ENCODE data around the gene LRRC9. TPM values are rescaled to one million over a fixed set of nuclear protein-coding genes. Genes with fewer than 3 reads are reported as not detected.
"Not testable (repeated sequence)": the region's sequence is repeated elsewhere in the genome, so short reads cannot be mapped to it uniquely, and the experiment has no call there.

LRRC9 gene
- total RNA-seq, 4 donors from 2014 or later = not detected

- no peak for TF ChIP-seq POLR2A (IDR thresholded peaks at IDR 0.05)
- no peak for TF ChIP-seq CTCF (IDR thresholded peaks at IDR 0.05)
- no peak for TF ChIP-seq EP300 (IDR thresholded peaks at IDR 0.05)
- DNase-seq (ENCODE audit: low spot score in 2 of 2) = no peak
- peaks cover 0 to 3% (median 0%) of the 10 kb centered on the region in 4 donors for H3K9me3 ChIP-seq
- no peak overlapping the region for H3K27ac ChIP-seq
- no peaks in the 10 kb centered on the region for H3K4me1 ChIP-seq
- no peaks in the 10 kb centered on the region for H3K27me3 ChIP-seq
- H3K4me3 ChIP-seq = no peak overlapping the region
- H3K36me3 ChIP-seq = no peaks in the 10 kb centered on the region
- 67 to 70% methylated on average over 2 of the region's 2 CpGs for WGBS, 2 donors
Measured at GRCh38 chr14:59925797-59926196, 5.9 kb downstream of the LRRC9 start.

- 85 to 91% methylated on average over 1 of the region's 1 CpG for WGBS, 2 donors
- Histone ChIP-seq H3K4me3 (no peak overlapping the region), H3K36me3 (no peaks in the 10 kb centered on the region), H3K27ac (no peak overlapping the region), H3K27me3 (no peaks in the 10 kb centered on the region), H3K9me3 (peaks cover 0 to 3% (median 0%) of the 10 kb centered on the region in 4 donors), H3K4me1 (no peaks in the 10 kb centered on the region)
- DNase-seq (ENCODE audit: low spot score in 2 of 2) = no peak
- no peak for TF ChIP-seq EP300 (IDR thresholded peaks at IDR 0.05)
- TF ChIP-seq CTCF (IDR thresholded peaks at IDR 0.05) = no peak
- TF ChIP-seq POLR2A (IDR thresholded peaks at IDR 0.05) = no peak
Measured at GRCh38 chr14:59926534-59926933, 6.6 kb downstream of the LRRC9 start.

GRCh38 chr14:59931237-59931636 is 11.3 kb downstream of the LRRC9 start:
- Histone ChIP-seq H3K36me3 (no peaks in the 10 kb centered on the region), H3K4me1 (no peaks in the 10 kb centered on the region), H3K27me3 (no peaks in the 10 kb centered on the region), H3K9me3 (peaks cover 0 to 3% (median 0%) of the 10 kb centered on the region in 4 donors), H3K27ac (no peak overlapping the region), H3K4me3 (no peak overlapping the region)
- no peak for DNase-seq (ENCODE audit: low spot score in 2 of 2)
- WGBS, 2 donors = 58 to 62% methylated on average over 1 of the region's 1 CpG
- no peak for TF ChIP-seq CTCF (IDR thresholded peaks at IDR 0.05)
- no peak for TF ChIP-seq EP300 (IDR thresholded peaks at IDR 0.05)
- TF ChIP-seq POLR2A (IDR thresholded peaks at IDR 0.05) = no peak

GRCh38 chr14:59936145-59936544 is 16.2 kb downstream of the LRRC9 start:
- TF ChIP-seq CTCF (IDR thresholded peaks at IDR 0.05) = no peak
- no peak for TF ChIP-seq POLR2A (IDR thresholded peaks at IDR 0.05)
- no peak for TF ChIP-seq EP300 (IDR thresholded peaks at IDR 0.05)
- Histone ChIP-seq H3K27me3 (no peaks in the 10 kb centered on the region), H3K9me3 (no peaks in the 10 kb centered on the region), H3K4me3 (no peak overlapping the region), H3K27ac (no peak overlapping the region), H3K36me3 (no peaks in the 10 kb centered on the region), H3K4me1 (no peaks in the 10 kb centered on the region)
- DNase-seq (ENCODE audit: low spot score in 2 of 2) = no peak
- WGBS, 2 donors = 75 to 79% methylated on average over 1 of the region's 1 CpG

- Histone ChIP-seq H3K4me1 (no peaks in the 10 kb centered on the region), H3K36me3 (no peaks in the 10 kb centered on the region), H3K9me3 (no peaks in the 10 kb centered on the region), H3K4me3 (no peak overlapping the region), H3K27ac (no peak overlapping the region), H3K27me3 (no peaks in the 10 kb centered on the region)
- TF ChIP-seq POLR2A (IDR thresholded peaks at IDR 0.05) = no peak
- TF ChIP-seq EP300 (IDR thresholded peaks at IDR 0.05) = no peak
- no peak for TF ChIP-seq CTCF (IDR thresholded peaks at IDR 0.05)
- WGBS, 2 donors = 69% methylated on average over 3 of the region's 3 CpGs
- no peak for DNase-seq (ENCODE audit: low spot score in 2 of 2)
Measured at GRCh38 chr14:59939828-59940227, 19.9 kb downstream of the LRRC9 start.

GRCh38 chr14:59942296-59942862 is 22.4 kb downstream of the LRRC9 start:
- not testable (repeated sequence) for H3K36me3 ChIP-seq; H3K4me1 ChIP-seq; H3K9me3 ChIP-seq; H3K4me3 ChIP-seq; H3K27ac ChIP-seq; DNase-seq (ENCODE audit: low spot score in 2 of 2); H3K27me3 ChIP-seq
- 88 to 91% methylated on average over 10 of the region's 10 CpGs for WGBS, 2 donors
